ENCODE results near the gene TAPBP. TPM values are rescaled to one million over a fixed set of nuclear protein-coding genes. Genes with fewer than 3 reads are reported as not detected.

The TAPBP gene
- total and polyA plus RNA-seq, 2 of the 8 experiments (the other 6 are each of a cell fraction or from before 2014, with no cell fraction given), result 24.5 to 35.4 TPM

GRCh38 chr6:33294086-33294823 lies 19.6 kb downstream of the TAPBP start (continued):
- TF ChIP-seq KDM1A (IDR thresholded peaks at IDR 0.05; ENCODE audit: borderline replicate concordance, low read length), result no peak
- no peak for TF ChIP-seq FOSL1 (IDR thresholded peaks at IDR 0.05; ENCODE audit: insufficient read depth, low read depth, low read length)
- TF ChIP-seq POU5F1 (IDR thresholded peaks at IDR 0.05; ENCODE audit: low read depth, low read length), result no peak
- no peak for TF ChIP-seq JUND (IDR thresholded peaks at IDR 0.05; ENCODE audit: low read length)
- TF ChIP-seq EP300 (IDR thresholded peaks at IDR 0.05; ENCODE audit: borderline replicate concordance in 1 of 2, low read depth in 2 of 2, low read length in 2 of 2), result no peak
- no peak for TF ChIP-seq HDAC2 (IDR thresholded peaks at IDR 0.05; ENCODE audit: borderline replicate concordance in 1 of 2, low read depth in 2 of 2, low read length in 2 of 2)

All from H1 (cell line).